Heart left ventricle (tissue), 16 donors: ENCODE data around the gene LIPM. TPM values are rescaled to one million over a fixed set of nuclear protein-coding genes. Genes with fewer than 3 reads are reported as not detected.

Experiments
- ATAC-seq, 4 donors: fragments of 200-7000 bp; cut with Tn5 transposase; one replicate each; pipeline ENCODE4 v1.9.1; 2020 to 2022; ENCODE audit warnings: moderate library complexity in 4 of 4, mild to moderate bottlenecking in 3 of 4, moderate number of reproducible peaks in 1 of 4
- DNase-seq, 5 donors: peaks; one replicate each; pipeline ENCODE4 v3.0.0-alpha.2; 2020
- H3K27ac ChIP-seq, 12 donors: fragments of 200-600 bp; sonication (generic) in 4 of 12; one replicate each; pipeline versions ENCODE4 v1.5.0 to v1.8.0; 2016 to 2022; ENCODE audit warnings: mild to moderate bottlenecking in 2 of 12
- H3K27me3 ChIP-seq, 9 donors: fragments of 200-600 bp; sonication (generic) in 2 of 9; one replicate each; pipeline versions ENCODE4 v1.5.1 to v1.8.0; 2016 to 2022; ENCODE audit warnings: mild to moderate bottlenecking in 3 of 9
- H3K36me3 ChIP-seq, 9 donors: fragments of 200-600 bp; sonication (generic) in 2 of 9; one replicate each; pipeline versions ENCODE4 v1.5.0 to v1.8.0; 2018 to 2022; ENCODE audit warnings: mild to moderate bottlenecking in 2 of 9
- H3K4me1 ChIP-seq, 12 donors: fragments of 200-600 bp; sonication (generic) in 4 of 12; one replicate each; pipeline versions ENCODE4 v1.5.0 to v1.8.0; 2016 to 2022; ENCODE audit warnings: mild to moderate bottlenecking in 3 of 12
- H3K4me3 ChIP-seq, 12 donors: fragments of 200-600 bp; sonication (generic) in 4 of 12; one replicate each; pipeline versions ENCODE4 v1.5.0 to v1.8.0; 2017 to 2022; ENCODE audit warnings: mild to moderate bottlenecking in 9 of 12, moderate library complexity in 4 of 12
- H3K9me3 ChIP-seq, 12 donors: fragments of 200-600 bp; sonication (generic) in 4 of 12; one replicate each; pipeline versions ENCODE4 v1.5.0 to v1.8.0; 2016 to 2022; ENCODE audit warnings: mild to moderate bottlenecking in 1 of 12
- POLR2A ChIP-seq, 2 donors: fragments of 450-650 bp; IDR thresholded peaks; one replicate each; pipeline ENCODE4 v1.6.1; 2017; ENCODE audit warnings: antibody characterized with exemption in 2 of 2, mild to moderate bottlenecking in 2 of 2, moderate library complexity in 2 of 2
- WGBS, 4 donors: extraction: QIAGEN DNeasy Blood & Tissue Kit in 2 of 4; methylation state at CpG; one replicate each; pipeline versions ENCODE4 v1.1.5 to v1.1.7; 2013 to 2018; 5-methylcytosine and 5-hydroxymethylcytosine counted together
- intact Hi-C, 10 donors: fragments of 100-400 bp; cut with DNase I; formaldehyde crosslinking; loops; one replicate each; pipeline versions ENCODE4 v1.11.1 to v1.14.2; 2022
- polyA plus RNA-seq, 2 donors: library from polyadenylated mRNA; stranded (reverse); fragments of 200-250 nt; gene quantifications; one replicate each; pipeline ENCODE4 v1.2.3, GENCODE V29; 2013
- total RNA-seq, 9 donors: library from RNA; depleted of rRNA in 2 of 9; stranded (reverse); fragments of >200 nt in 2 of 9; fragmentation: NEBNext Ultra II Directional in 3 of 9; extraction: Animal tissue kit (Norgen Biotek cat#: 25700) in 3 of 9; gene quantifications; one replicate each; pipeline versions ENCODE4 v1.1.0 to v1.2.4, GENCODE V29; 2016 to 2023
- TF ChIP-seq, protein P1 (sequence below), 12 donors: fragments of 200-600 bp; sonication (generic) in 4 of 12; IDR thresholded peaks; one replicate each; pipeline versions ENCODE4 v1.5.0 to v1.8.0; 2018 to 2022; ENCODE audit warnings: antibody characterized with exemption in 12 of 12, mild to moderate bottlenecking in 5 of 12
- donor health status: ischemic (EF 13 %, LVEDD 7.1; RV severe dilation, severe dysfunction).
- donor health status: healthy with polysubstance abuse.
- donor health status: DM: no; HTN: yes; CAD: no.
- donor health status: DM: no; HTN: no; CAD: no.
- donor health status: ischemic (EF 25% LVEDD 6.9; RV normal size, moderate dysfunction).
- donor health status: ischemic (EF 25% LVEDD 5.7; RV mildly dilated, moderate dysfunction).
- donor health status: healthy.
- donor health status: DM: yes; HTN: yes; CAD: no.
- donor health status: ischemic (EF 35%, LVEDD 5.7; RV mildly dilated, moderate dysfunction).
- donor health status: nonischemic (EF 11% LVEDD 7.7; RV severe dilation, severe dysfunction).
- donor health status: DM: yes; HTN: yes; CAD: no.
- donor health status: PGD.
- donor health status: ischemic (EF 29% LVEDD 5.4; RV normal size, mild dysfunction).
- donor health status: nonischemic (EF 23%, LVEDD 6.1; RV moderate dilation, normal function).

The LIPM gene
- total and polyA plus RNA-seq, 11 donors = not detected

DNA sequence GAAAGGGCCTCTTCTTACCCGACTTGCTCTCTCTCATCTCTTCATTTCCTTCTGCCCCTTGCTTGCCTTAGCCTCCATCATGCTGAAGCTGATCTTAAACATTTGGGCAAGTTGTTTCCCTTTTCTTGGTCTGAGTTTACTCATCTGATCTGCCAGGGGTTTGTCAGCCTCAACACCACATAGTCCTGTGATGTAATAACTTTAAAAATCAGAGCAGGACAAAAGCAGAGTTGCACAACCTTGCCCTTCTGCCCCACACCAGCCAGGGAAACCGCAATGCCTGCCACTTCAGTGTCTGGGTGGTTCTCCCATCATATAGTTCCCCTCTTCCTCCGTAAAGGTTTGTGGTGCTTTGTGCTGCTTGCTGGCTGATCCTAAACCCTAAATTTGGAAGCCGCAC lies 9.9 kb upstream of the LIPM start:
- 78 to 89% (median 84%) methylated on average over 4 of the region's 4 CpGs for WGBS, 4 donors
- ATAC-seq = peak in 3 of 4 donors; percentile 41 to 78 (median 72)
- no peak overlapping the region for H3K27ac ChIP-seq

GRCh38 chr10:88793712-88794299 lies 8.7 kb upstream of the LIPM start:
- Histone ChIP-seq H3K4me3 (no peak overlapping the region), H3K9me3 (no peaks in the 10 kb centered on the region), H3K27me3 (peaks cover 0 to 4% (median 0%) of the 10 kb centered on the region in 9 donors), H3K4me1 (peaks cover 0 to 3% (median 0%) of the 10 kb centered on the region in 12 donors), H3K36me3 (no peaks in the 10 kb centered on the region), H3K27ac (no peak overlapping the region)
- TF ChIP-seq, protein P1, sequence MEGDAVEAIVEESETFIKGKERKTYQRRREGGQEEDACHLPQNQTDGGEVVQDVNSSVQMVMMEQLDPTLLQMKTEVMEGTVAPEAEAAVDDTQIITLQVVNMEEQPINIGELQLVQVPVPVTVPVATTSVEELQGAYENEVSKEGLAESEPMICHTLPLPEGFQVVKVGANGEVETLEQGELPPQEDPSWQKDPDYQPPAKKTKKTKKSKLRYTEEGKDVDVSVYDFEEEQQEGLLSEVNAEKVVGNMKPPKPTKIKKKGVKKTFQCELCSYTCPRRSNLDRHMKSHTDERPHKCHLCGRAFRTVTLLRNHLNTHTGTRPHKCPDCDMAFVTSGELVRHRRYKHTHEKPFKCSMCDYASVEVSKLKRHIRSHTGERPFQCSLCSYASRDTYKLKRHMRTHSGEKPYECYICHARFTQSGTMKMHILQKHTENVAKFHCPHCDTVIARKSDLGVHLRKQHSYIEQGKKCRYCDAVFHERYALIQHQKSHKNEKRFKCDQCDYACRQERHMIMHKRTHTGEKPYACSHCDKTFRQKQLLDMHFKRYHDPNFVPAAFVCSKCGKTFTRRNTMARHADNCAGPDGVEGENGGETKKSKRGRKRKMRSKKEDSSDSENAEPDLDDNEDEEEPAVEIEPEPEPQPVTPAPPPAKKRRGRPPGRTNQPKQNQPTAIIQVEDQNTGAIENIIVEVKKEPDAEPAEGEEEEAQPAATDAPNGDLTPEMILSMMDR (IDR thresholded peaks at IDR 0.05) = no peak
- no peak for TF ChIP-seq POLR2A (IDR thresholded peaks at IDR 0.05)
- DNase-seq (no peak), ATAC-seq (no peak)
- intact Hi-C loops = loop anchor here in 7 of 10 donors (5.0 to 10.0 kb wide), 5 partner anchors 99 to 229 kb away; partner anchors contain the start of genes LIPJ (in 1 of the 7) and RNLS (in 1 of the 7)
- WGBS, 4 donors = 63 to 77% (median 72%) methylated on average over 2 of the region's 2 CpGs

More for the DNA sequence above, 9.9 kb upstream of the LIPM start:
- DNase-seq = peak in 4 of 5 donors; percentile 16 to 38 (median 27)
- H3K36me3 ChIP-seq = no peaks in the 10 kb centered on the region
- no peaks in the 10 kb centered on the region for H3K9me3 ChIP-seq
- H3K4me3 ChIP-seq = no peak overlapping the region
- peaks cover 0 to 3% (median 0%) of the 10 kb centered on the region in 12 donors for H3K4me1 ChIP-seq
- H3K27me3 ChIP-seq = peaks cover 0 to 4% (median 0%) of the 10 kb centered on the region in 9 donors
- TF ChIP-seq POLR2A (IDR thresholded peaks at IDR 0.05) = no peak
- TF ChIP-seq, protein P1 (IDR thresholded peaks at IDR 0.05) = no peak
- intact Hi-C loops = loop anchor here in 7 of 10 donors (5.0 to 10.0 kb wide), 5 partner anchors 98 to 228 kb away; partner anchors contain the start of genes LIPJ (in 1 of the 7) and RNLS (in 1 of the 7)

GRCh38 chr10:88794731-88795130 lies 7.8 kb upstream of the LIPM start:
- Histone ChIP-seq H3K27me3 (peaks cover 0 to 4% (median 0%) of the 10 kb centered on the region in 9 donors), H3K4me3 (no peak overlapping the region), H3K36me3 (no peaks in the 10 kb centered on the region), H3K4me1 (peaks cover 0 to 3% (median 0%) of the 10 kb centered on the region in 12 donors), H3K9me3 (no peaks in the 10 kb centered on the region), H3K27ac (no peak overlapping the region)
- intact Hi-C loops = loop anchor here in 7 of 10 donors (5.0 to 10.0 kb wide), 5 partner anchors 100 to 230 kb away; partner anchors contain the start of genes LIPJ (in 1 of the 7) and RNLS (in 1 of the 7)
- no peak for TF ChIP-seq POLR2A (IDR thresholded peaks at IDR 0.05)
- TF ChIP-seq, protein P1 (IDR thresholded peaks at IDR 0.05) = no peak
- DNase-seq (no peak), ATAC-seq (no peak)
- WGBS, 4 donors = 71 to 86% (median 77%) methylated on average over 1 of the region's 1 CpG
